ENCODE results near the gene PPP1R1B.

PPP1R1B gene

GRCh38 chr17:39653662-39654331 lies 27.0 kb downstream of the PPP1R1B start:
- peak; percentile 66 for DNase-seq (ENCODE audit: low read depth)

DNA sequence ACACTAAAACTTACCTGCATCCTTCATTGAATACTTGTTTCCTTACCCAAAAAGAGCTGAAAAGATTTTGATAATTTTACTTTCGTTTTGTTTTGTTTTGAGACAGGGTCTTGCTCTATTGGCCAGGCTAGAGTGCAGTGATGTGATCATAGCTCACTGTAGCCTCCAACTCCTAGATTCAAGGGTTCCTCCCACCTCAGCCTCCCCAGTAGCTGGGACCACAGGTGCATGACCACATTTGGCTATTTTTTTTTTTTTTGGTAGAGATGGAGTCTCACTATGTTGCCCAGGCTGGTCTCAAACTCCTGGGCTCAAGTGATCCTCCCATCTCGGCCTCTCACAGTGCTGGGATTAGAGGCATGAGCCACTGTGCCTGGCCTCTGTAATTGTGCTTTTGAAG lies 28.4 kb downstream of the PPP1R1B start:
- no peak for DNase-seq (ENCODE audit: low read depth)

DNA sequence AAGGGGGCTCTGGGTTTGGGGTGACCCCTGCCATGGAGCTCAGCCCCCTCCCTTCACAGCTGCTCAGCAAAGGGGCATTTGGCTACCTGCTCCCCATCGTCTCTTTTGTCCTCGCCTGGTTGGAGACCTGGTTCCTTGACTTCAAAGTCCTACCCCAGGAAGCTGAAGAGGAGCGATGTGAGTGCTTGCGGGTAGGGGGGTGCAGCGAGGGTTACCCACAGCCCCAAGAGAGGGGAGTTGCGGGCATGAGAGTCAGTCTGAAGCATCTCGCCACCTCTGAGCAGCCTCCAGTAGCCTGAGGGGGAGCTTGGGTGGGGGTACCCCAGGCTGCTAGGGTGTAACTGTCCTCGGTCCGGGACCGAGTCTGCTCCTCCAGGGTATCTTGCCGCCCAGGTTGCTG lies 31.6 kb downstream of the PPP1R1B start:
- no peak for DNase-seq (ENCODE audit: low read depth)

DNA sequence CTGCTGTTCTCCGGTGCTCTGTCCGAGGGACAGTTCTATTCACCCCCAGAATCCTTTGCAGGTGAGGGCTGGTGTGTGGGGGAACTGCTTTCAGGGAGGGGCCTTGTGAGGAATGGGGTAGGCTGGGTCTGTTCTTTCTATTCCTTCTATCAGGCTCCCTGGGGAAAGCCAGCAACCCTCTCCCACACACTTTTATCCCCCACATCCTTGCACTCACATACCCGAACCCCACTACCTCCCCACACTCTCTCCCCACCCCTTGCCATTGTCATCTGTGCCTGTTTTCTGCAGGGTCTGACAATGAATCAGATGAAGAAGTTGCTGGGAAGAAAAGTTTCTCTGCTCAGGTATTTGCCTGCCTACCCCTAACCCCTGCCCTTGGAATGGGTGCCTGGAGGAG lies 32.0 kb downstream of the PPP1R1B start:
- DNase-seq (ENCODE audit: low read depth) = no peak

DNA sequence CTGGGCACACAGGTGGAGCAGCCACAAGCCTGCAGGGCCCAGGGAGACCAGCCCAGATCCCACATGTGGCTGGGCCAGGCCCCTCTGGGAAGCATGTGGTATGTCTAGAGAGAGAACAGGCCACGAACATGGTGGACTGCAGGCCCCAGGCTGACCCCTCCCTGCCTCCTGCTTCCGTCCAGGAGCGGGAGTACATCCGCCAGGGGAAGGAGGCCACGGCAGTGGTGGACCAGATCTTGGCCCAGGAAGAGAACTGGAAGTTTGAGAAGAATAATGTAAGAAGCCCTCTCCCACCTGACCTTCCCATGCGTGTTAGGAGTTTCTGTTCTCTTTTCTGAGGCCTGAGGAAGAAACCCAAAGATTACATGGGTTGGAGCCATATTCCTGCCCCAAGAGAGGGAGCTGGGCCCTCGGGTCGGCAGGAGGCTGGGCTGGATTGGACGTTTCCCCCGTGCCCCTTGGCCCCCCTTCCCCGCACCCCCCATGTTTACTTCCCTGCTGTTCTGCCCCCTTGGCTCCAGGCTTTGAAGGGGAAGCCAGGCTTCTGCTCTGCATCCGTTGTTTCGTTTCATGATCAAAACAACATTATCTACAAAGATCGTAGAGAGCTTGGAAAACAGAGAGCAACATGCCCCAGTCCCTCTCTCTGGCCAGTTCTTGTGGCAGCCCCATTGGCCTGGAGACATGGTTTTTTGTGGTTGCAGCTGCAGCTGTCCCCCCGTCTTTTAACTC lies 32.7 kb downstream of the PPP1R1B start:
- DNase-seq (ENCODE audit: low read depth) = no peak

DNA sequence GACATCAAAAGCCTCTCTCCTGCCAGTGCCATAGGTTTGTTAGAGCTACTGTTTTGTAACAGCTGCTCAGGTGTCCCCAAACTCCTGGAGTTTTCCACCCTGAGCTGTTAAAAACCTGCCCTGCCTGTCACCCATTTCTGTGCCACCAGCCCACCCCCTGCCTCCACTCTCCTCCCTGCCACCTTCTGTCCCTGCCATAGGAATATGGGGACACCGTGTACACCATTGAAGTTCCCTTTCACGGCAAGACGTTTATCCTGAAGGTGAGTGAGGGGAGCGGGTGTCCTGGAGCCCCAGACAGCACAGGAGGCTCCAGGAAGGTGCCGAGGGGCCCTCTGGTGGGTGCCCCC lies 33.2 kb downstream of the PPP1R1B start:
- no peak for DNase-seq (ENCODE audit: low read depth)

- DNase-seq (ENCODE audit: low read depth) = no peak
These were observed 33.9 kb downstream of the PPP1R1B start for GRCh38 chr17:39660397-39661385.

DNA sequence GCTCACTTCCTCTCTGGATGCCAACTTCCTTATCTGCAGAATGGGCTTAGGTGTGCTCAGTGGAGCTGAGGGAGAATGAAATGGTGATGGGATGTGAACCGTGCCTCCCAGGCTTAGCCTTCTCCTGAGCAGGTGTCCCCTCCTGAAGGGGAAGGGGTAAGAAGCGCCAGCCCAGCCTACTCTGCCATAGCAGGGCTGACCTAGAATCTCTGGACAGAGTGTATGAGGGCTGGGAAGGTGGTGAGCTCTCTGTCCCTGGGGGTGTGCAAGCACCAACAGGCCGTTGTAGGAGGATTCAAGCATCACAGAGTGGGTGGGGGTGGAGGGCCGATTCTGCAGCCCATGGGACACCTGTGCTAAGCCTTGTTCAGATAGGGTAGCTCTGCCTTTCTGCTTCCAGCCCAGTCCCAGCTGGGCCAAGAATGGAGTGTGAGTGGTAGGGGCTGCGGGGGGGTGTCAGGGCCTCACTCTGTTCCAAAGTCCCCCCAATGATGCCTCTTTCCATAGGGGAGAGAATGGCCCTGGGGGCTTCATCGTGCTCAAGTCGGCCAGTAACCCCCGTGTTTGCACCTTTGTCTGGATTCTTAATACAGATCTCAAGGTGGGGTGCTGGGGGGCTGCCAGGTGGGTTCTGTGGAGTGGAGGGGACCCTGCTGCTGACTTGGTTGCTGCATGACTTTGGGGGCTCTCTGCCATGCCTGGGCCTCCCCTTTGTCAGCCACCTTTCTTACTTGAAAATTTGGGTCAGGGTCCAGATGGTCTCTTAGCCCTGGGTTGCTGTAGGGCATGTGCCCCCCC lies 35.2 kb downstream of the PPP1R1B start:
- no peak for DNase-seq (ENCODE audit: low read depth)

DNA sequence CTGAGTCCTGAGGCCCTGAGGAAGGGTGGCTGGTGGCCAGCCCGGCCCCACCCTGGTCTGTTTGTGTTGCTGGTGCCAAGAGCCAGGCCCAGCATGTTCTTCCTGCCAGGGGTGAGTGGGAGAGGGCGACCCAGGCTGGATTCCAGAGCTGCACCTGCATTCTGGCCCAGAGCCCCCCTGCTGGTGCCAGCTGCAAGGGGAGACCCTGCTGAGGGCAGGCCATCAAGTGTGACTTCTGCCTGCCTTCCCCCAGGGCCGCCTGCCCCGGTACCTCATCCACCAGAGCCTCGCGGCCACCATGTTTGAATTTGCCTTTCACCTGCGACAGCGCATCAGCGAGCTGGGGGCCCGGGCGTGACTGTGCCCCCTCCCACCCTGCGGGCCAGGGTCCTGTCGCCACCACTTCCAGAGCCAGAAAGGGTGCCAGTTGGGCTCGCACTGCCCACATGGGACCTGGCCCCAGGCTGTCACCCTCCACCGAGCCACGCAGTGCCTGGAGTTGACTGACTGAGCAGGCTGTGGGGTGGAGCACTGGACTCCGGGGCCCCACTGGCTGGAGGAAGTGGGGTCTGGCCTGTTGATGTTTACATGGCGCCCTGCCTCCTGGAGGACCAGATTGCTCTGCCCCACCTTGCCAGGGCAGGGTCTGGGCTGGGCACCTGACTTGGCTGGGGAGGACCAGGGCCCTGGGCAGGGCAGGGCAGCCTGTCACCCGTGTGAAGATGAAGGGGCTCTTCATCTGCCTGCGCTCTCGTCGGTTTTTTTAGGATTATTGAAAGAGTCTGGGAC lies 36.0 kb downstream of the PPP1R1B start:
- DNase-seq (ENCODE audit: low read depth) = no peak

- no peak for DNase-seq (ENCODE audit: low read depth)
These were observed 36.6 kb downstream of the PPP1R1B start for GRCh38 chr17:39663340-39663687.

GRCh38 chr17:39663688-39664580 lies 37.2 kb downstream of the PPP1R1B start:
- DNase-seq (ENCODE audit: low read depth) = no peak

DNA sequence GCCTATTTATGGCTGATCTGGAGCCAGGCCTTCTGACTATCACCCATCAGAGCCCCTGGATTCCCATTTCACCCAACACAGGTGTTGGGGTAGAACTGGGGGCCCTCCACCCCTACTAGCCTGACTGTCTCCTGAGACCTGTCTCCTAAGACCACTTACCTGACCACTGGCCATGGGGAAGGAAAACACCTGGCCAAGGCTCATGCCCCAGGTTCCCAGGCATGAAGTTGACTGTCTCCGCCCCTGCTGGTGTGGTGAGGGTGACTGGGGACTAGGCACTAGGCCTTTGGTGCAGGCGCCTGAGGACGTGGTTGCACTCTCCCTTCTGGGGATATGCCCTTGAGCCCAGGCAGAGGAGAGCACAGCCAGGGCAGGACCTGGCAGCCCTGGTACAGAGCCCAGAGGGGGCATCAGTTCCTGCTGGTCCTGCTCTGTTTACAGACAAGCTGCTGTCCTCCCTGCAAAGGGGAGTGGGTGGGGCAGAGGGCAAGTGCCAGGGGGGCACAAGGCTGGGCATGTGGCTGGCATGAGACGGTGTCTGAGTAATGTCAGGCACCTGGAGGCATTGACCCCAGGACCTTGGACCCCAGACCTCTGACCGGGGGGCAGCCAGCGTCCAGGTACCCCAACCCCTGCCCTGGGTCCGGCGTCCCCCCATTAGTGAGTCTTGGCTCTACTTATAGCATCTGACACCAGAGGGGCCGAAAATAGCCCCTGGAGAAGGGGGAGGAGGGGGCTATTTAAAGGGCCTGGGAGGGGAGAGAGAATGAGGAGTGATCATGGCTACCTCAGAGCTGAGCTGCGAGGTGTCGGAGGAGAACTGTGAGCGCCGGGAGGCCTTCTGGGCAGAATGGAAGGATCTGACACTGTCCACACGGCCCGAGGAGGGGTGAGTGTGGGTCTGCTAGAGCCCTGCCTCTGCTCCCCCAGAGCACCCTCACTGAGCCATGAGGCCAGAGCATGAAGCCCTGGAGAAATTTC lies 38.1 kb downstream of the PPP1R1B start, which contains the start of gene TCAP:
TSS of gene TCAP (plus strand) at position 769 of the 981 bp plus-strand sequence. CDS start at position 780, 11 bp downstream.
- DNase-seq (ENCODE audit: low read depth) = no peak

DNA sequence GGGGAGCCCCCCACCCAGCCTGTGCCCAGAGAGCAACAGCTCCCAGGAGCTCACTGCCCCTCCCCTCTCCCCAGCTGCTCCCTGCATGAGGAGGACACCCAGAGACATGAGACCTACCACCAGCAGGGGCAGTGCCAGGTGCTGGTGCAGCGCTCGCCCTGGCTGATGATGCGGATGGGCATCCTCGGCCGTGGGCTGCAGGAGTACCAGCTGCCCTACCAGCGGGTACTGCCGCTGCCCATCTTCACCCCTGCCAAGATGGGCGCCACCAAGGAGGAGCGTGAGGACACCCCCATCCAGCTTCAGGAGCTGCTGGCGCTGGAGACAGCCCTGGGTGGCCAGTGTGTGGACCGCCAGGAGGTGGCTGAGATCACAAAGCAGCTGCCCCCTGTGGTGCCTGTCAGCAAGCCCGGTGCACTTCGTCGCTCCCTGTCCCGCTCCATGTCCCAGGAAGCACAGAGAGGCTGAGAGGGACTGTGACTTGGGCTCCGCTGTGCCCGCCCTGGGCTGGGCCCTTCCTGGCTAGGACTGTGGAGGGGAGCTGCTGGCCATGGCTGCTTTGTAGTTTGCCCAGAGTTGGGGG lies 39.0 kb downstream of the PPP1R1B start:
- DNase-seq (ENCODE audit: low read depth) = no peak

DNA sequence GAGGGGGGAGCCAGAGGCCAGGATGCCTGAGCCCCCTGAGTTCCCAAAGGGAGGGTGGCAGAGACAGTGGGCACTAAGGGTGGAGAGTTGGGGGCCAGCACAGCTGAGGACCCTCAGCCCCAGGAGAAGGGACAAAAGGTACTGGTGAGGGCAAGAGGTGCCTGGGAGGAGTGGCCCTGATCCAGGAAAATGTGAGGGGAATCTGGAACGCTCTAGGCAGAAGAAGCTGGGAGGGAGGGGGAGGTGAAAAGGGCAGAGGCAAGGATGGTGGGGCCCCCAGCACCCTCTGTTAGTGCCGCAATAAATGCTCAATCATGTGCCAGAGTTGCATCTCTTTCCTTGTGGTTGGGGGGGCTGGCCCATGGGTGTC lies 39.5 kb downstream of the PPP1R1B start:
- no peak for DNase-seq (ENCODE audit: low read depth)

- no peak for DNase-seq (ENCODE audit: low read depth)
These were observed 40.0 kb downstream of the PPP1R1B start for GRCh38 chr17:39666601-39667261.

GRCh38 chr17:39667262-39667944 lies 40.7 kb downstream of the PPP1R1B start:
- no peak for DNase-seq (ENCODE audit: low read depth)

Data from stimulated activated CD8-positive, alpha-beta memory T cell treated with anti-CD3 and anti-CD28 coated beads, Interleukin-12 subunit alpha, Interleukin-12 subunit beta, amount 100 ng/mL, for 1 hour (primary cell).